H54 (cell line): ENCODE measurements around the gene ANXA2R.
"Not testable (repeated sequence)": the region's sequence is repeated elsewhere in the genome, so short reads cannot be mapped to it uniquely, and the experiment has no call there.

Source experiments
- DNase-seq: peaks from one replicate; pipeline ENCODE4 v3.0.0; 2011; ENCODE audit warnings: low spot score, mixed read lengths; ENCODE audit not compliant: insufficient read length
- FAIRE-seq: peaks from 3 replicates; lab custom pipeline; 2011; peaks lifted over from hg19 to GRCh38; lab: Jason Lieb, UNC
- POLR2A ChIP-seq: IDR thresholded peaks from 2 replicates; pipeline ENCODE4 v1.6.1; 2011; ENCODE audit warnings: low read depth, mild to moderate bottlenecking, low read length

Gene ANXA2R

GRCh38 chr5:43066799-43067741 lies 27.0 kb upstream of the ANXA2R start:
- no peak for FAIRE-seq

GRCh38 chr5:43065948-43066798 lies 26.1 kb upstream of the ANXA2R start:
- FAIRE-seq, result no peak
- TF ChIP-seq POLR2A, result peak; percentile 34; the same call in 1 of the 2 replicates
- DNase-seq, result no peak

More at GRCh38 chr5:43066799-43067741, 27.0 kb upstream of the ANXA2R start:
- peak; percentile 71 for DNase-seq
- peak; percentile 41 for TF ChIP-seq POLR2A

GRCh38 chr5:43065387-43065947 lies 25.3 kb upstream of the ANXA2R start:
- TF ChIP-seq POLR2A, result no peak
- no peak for FAIRE-seq
- no peak for DNase-seq

- peak; percentile 24 for DNase-seq
- FAIRE-seq, result no peak
- no peak for TF ChIP-seq POLR2A
Measured at GRCh38 chr5:43063721-43064171, 23.6 kb upstream of the ANXA2R start.

GRCh38 chr5:43061352-43062075 lies 21.4 kb upstream of the ANXA2R start:
- TF ChIP-seq POLR2A, result no peak
- FAIRE-seq (no peak), DNase-seq (no peak)

- FAIRE-seq, DNase-seq: not testable (repeated sequence)
Measured at GRCh38 chr5:43060020-43060419, 19.9 kb upstream of the ANXA2R start.

DNA sequence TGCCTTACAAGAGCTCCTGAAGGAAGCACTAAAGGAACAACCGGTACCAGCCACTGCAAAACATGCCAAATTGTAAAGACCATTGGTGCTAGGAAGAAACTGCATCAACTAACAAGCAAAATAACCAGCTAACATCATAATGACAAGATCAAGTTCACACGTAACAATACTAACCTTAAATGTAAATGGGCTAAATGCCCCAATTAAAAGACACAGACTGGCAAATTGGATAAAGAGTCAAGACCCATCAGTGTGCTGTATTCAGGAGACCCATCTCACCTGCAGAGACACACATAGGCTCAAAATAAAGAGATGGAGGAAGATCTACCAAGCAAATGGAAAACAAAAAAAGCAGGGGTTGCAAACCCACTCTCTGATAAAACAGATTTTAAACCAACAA lies 15.0 kb upstream of the ANXA2R start:
- not testable (repeated sequence) for DNase-seq, FAIRE-seq

- FAIRE-seq, result no peak
- no peak for TF ChIP-seq POLR2A
- DNase-seq, result no peak
Measured at GRCh38 chr5:43051684-43052083, 11.6 kb upstream of the ANXA2R start.

GRCh38 chr5:43050384-43050783 lies 10.3 kb upstream of the ANXA2R start:
- FAIRE-seq, result no peak

DNA sequence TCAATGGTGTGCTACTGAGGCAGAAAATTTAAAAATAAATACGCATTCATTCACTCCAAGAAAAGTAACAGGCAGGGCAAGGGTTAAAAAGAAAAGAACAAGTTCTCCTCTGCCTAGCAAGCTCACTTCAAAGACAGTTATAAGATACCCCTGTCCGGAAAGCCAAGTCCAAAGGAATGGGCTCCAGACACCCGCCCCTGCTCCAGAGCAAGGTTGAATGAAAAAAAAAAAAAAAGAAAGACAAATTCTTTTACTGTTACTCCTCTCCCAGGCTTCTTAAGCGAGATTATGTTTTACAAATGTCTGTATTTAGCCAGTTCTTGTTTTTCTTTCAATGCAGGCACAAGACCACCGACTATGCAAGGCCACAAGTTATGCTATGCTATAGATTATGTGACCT lies 9.1 kb upstream of the ANXA2R start:
- DNase-seq, result no peak
- no peak for TF ChIP-seq POLR2A
- FAIRE-seq, result no peak

More at GRCh38 chr5:43050384-43050783, 10.3 kb upstream of the ANXA2R start:
- TF ChIP-seq POLR2A, result no peak
- no peak for DNase-seq

GRCh38 chr5:43046474-43046873 lies 6.4 kb upstream of the ANXA2R start:
- TF ChIP-seq POLR2A, result no peak
- no peak for FAIRE-seq
- DNase-seq, result no peak

GRCh38 chr5:43045236-43045635 lies 5.1 kb upstream of the ANXA2R start:
- FAIRE-seq (no peak), DNase-seq (no peak)
- TF ChIP-seq POLR2A, result no peak
